HG03139 (cell line): Measurements from ENCODE around the gene VPS26A.

ENCODE experiments used
- ATAC-seq: cut with Tn5 transposase; IDR thresholded peaks from one replicate; pipeline ENCODE4 v1.9.1; 2021; ENCODE audit not compliant: unreplicated experiment

The VPS26A gene

GRCh38 chr10:69218831-69219230 lies 94.9 kb downstream of the VPS26A start:
- no peak for ATAC-seq

- no peak for ATAC-seq
Observed at GRCh38 chr10:69220041-69220451, 96.1 kb downstream of the VPS26A start, which contains the start of gene HKDC1. Gene HKDC1, plus strand, starts transcription at chr10:69220332. Its CDS starts 104 bp downstream, at chr10:69220436.

DNA sequence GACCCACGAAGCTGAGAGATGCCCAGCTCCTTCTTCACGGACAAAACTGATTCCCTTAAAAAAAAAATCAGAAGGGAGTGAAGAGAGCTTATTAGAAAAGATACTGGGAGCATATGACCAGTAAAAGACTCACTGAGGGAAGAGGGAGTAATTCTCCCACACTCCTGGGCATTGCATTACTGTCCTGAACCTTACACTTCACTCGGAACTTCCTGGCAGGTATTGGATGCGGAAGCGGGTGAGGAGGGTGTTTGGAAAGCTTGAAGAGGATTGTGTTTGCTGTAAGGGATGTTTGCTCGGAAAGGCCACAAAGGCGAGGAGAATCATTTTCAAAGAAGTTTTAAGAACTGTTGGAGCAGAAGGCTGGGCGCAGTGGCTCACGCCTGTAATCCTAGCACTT lies 96.5 kb downstream of the VPS26A start:
- ATAC-seq, result no peak
